ENCODE measurements around the gene LBHD2. TPM values are rescaled to one million over a fixed set of nuclear protein-coding genes. Genes with fewer than 3 reads are reported as not detected.

LBHD2 gene
- total RNA-seq, 1 donor from 2014 or later: not detected

DNA sequence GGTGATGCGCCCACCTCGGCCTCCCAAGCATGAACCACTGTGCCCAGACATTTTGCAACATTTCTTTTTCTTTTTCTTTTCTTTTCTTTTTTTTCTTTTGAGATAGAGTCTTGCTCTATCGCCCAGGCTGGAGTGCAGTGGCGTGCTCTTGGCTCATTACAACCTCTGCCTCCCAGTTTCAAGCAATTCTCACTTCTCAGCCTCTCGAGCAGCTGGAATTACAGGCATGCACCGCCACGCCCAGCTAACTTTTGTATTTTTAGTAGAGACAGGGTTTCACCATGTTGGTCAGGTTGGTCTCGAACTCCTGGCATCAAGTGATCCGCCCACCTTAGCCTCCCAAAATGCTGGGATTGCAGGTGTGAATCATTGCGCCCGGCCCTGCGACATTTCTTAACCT lies 19.0 kb upstream of the LBHD2 start:
- Histone ChIP-seq H3K4me3 (ENCODE audit: insufficient read depth, low read depth, low read length) (no peak overlapping the region), H3K9me3 (ENCODE audit: insufficient read depth, low read depth, low read length) (no peaks in the 10 kb centered on the region), H3K4me2 (ENCODE audit: low read length) (no peak overlapping the region), H3K27me3 (ENCODE audit: insufficient read depth, low read length) (no peaks in the 10 kb centered on the region), H3K79me2 (ENCODE audit: insufficient read depth, low read length) (no peaks in the 10 kb centered on the region), H3K9ac (ENCODE audit: low read length) (no peak overlapping the region), H4K20me1 (ENCODE audit: insufficient read depth, low read length) (no peaks in the 10 kb centered on the region), H3K4me1 (ENCODE audit: insufficient read depth, low read length) (no peaks in the 10 kb centered on the region), H2AFZ (ENCODE audit: low read depth, low read length) (no peak overlapping the region), H3K27ac (ENCODE audit: low read depth, low read length) (no peak overlapping the region), H3K36me3 (ENCODE audit: insufficient read depth, low read length) (no peaks in the 10 kb centered on the region)
- peaks cover 2% of the 10 kb centered on the region for H3K4me1 Mint-ChIP-seq (ENCODE audit: low read depth, unreplicated experiment)
- TF ChIP-seq, protein P1, sequence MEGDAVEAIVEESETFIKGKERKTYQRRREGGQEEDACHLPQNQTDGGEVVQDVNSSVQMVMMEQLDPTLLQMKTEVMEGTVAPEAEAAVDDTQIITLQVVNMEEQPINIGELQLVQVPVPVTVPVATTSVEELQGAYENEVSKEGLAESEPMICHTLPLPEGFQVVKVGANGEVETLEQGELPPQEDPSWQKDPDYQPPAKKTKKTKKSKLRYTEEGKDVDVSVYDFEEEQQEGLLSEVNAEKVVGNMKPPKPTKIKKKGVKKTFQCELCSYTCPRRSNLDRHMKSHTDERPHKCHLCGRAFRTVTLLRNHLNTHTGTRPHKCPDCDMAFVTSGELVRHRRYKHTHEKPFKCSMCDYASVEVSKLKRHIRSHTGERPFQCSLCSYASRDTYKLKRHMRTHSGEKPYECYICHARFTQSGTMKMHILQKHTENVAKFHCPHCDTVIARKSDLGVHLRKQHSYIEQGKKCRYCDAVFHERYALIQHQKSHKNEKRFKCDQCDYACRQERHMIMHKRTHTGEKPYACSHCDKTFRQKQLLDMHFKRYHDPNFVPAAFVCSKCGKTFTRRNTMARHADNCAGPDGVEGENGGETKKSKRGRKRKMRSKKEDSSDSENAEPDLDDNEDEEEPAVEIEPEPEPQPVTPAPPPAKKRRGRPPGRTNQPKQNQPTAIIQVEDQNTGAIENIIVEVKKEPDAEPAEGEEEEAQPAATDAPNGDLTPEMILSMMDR (IDR thresholded peaks at IDR 0.05; ENCODE audit: insufficient read depth, low read depth, low read length): no peak
- TF ChIP-seq EZH2 (IDR thresholded peaks at IDR 0.05; ENCODE audit: insufficient read depth, low read length): no peak
- H3K27me3 Mint-ChIP-seq (ENCODE audit: low read depth, unreplicated experiment): no peaks in the 10 kb centered on the region
- no peak overlapping the region for H3K27ac Mint-ChIP-seq (ENCODE audit: unreplicated experiment)
- H3K9me3 Mint-ChIP-seq (ENCODE audit: unreplicated experiment): no peaks in the 10 kb centered on the region
- DNase-seq (ENCODE audit: low read depth) (no peak), FAIRE-seq (no peak)
- no peak overlapping the region for H3K4me3 Mint-ChIP-seq (ENCODE audit: unreplicated experiment)
- no peaks in the 10 kb centered on the region for H3K36me3 Mint-ChIP-seq (ENCODE audit: low read depth, unreplicated experiment)

DNA sequence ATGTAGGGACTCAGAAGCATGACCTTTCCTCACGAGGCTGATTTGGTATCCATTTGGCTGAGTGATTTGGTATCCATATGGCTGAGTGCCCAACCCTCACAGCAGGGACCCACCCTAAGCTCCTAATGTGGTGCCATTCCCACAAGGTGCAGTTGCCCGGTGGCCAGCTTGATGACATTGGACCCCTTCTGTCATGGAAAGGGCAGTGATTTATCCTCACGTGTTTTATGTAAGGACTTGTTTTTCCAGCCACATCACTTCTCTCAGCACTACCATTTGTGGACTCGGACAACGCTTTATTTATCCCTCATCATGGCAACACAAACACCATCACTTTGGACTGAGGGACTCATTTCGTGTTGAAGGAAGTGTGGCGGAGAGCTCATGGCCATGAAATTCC lies 18.1 kb upstream of the LBHD2 start:
- H3K9me3 Mint-ChIP-seq (ENCODE audit: unreplicated experiment): no peaks in the 10 kb centered on the region
- no peaks in the 10 kb centered on the region for H3K27me3 Mint-ChIP-seq (ENCODE audit: low read depth, unreplicated experiment)
- H3K9ac ChIP-seq (ENCODE audit: low read length): no peak overlapping the region
- no peaks in the 10 kb centered on the region for H3K9me3 ChIP-seq (ENCODE audit: insufficient read depth, low read depth, low read length)
- H3K27ac Mint-ChIP-seq (ENCODE audit: unreplicated experiment): no peak overlapping the region
- H3K36me3 Mint-ChIP-seq (ENCODE audit: low read depth, unreplicated experiment): no peaks in the 10 kb centered on the region
- FAIRE-seq: no peak
- H3K36me3 ChIP-seq (ENCODE audit: insufficient read depth, low read length): no peaks in the 10 kb centered on the region
- no peak overlapping the region for H2AFZ ChIP-seq (ENCODE audit: low read depth, low read length)
- peaks cover 2% of the 10 kb centered on the region for H3K4me1 Mint-ChIP-seq (ENCODE audit: low read depth, unreplicated experiment)
- no peak overlapping the region for H3K4me3 ChIP-seq (ENCODE audit: insufficient read depth, low read depth, low read length)
- no peak for DNase-seq (ENCODE audit: low read depth)
- H4K20me1 ChIP-seq (ENCODE audit: insufficient read depth, low read length): no peaks in the 10 kb centered on the region
- no peak overlapping the region for H3K4me3 Mint-ChIP-seq (ENCODE audit: unreplicated experiment)
- H3K27ac ChIP-seq (ENCODE audit: low read depth, low read length): no peak overlapping the region
- TF ChIP-seq, protein P1 (IDR thresholded peaks at IDR 0.05; ENCODE audit: insufficient read depth, low read depth, low read length): no peak
- no peak for TF ChIP-seq EZH2 (IDR thresholded peaks at IDR 0.05; ENCODE audit: insufficient read depth, low read length)
- H3K27me3 ChIP-seq (ENCODE audit: insufficient read depth, low read length): no peaks in the 10 kb centered on the region
- H3K4me2 ChIP-seq (ENCODE audit: low read length): no peak overlapping the region
- no peaks in the 10 kb centered on the region for H3K79me2 ChIP-seq (ENCODE audit: insufficient read depth, low read length)
- H3K4me1 ChIP-seq (ENCODE audit: insufficient read depth, low read length): no peaks in the 10 kb centered on the region

DNA sequence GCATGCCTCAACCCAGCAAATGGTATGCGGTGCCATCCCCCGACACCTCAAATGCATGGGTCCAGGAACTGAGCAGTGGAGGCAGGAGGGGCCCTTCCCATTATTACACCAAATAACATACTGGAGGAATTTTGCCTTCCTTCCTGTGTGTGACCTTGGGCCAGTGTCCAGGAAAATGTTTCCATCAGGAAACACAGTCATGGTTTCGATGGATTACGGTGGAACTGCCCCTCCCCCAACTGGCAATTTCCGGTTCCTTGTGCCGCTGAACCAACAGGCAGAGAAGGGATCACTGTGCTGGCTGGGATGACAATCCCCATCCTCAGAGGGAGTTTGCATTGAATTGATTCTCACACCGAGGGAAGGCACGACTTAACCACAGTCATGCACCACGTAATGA lies 17.6 kb upstream of the LBHD2 start:
- Histone ChIP-seq H3K9me3 (ENCODE audit: insufficient read depth, low read depth, low read length) (no peaks in the 10 kb centered on the region), H2AFZ (ENCODE audit: low read depth, low read length) (no peak overlapping the region), H3K4me3 (ENCODE audit: insufficient read depth, low read depth, low read length) (no peak overlapping the region), H3K4me1 (ENCODE audit: insufficient read depth, low read length) (no peaks in the 10 kb centered on the region), H3K27me3 (ENCODE audit: insufficient read depth, low read length) (no peaks in the 10 kb centered on the region), H3K4me2 (ENCODE audit: low read length) (no peak overlapping the region), H3K27ac (ENCODE audit: low read depth, low read length) (no peak overlapping the region), H4K20me1 (ENCODE audit: insufficient read depth, low read length) (no peaks in the 10 kb centered on the region), H3K79me2 (ENCODE audit: insufficient read depth, low read length) (no peaks in the 10 kb centered on the region), H3K36me3 (ENCODE audit: insufficient read depth, low read length) (no peaks in the 10 kb centered on the region), H3K9ac (ENCODE audit: low read length) (no peak overlapping the region)
- H3K4me1 Mint-ChIP-seq (ENCODE audit: low read depth, unreplicated experiment): peaks cover 2% of the 10 kb centered on the region
- no peak for DNase-seq (ENCODE audit: low read depth)
- H3K27ac Mint-ChIP-seq (ENCODE audit: unreplicated experiment): no peak overlapping the region
- H3K9me3 Mint-ChIP-seq (ENCODE audit: unreplicated experiment): no peaks in the 10 kb centered on the region
- H3K27me3 Mint-ChIP-seq (ENCODE audit: low read depth, unreplicated experiment): peaks cover 2% of the 10 kb centered on the region
- FAIRE-seq: no peak
- no peak overlapping the region for H3K4me3 Mint-ChIP-seq (ENCODE audit: unreplicated experiment)
- H3K36me3 Mint-ChIP-seq (ENCODE audit: low read depth, unreplicated experiment): no peaks in the 10 kb centered on the region
- TF ChIP-seq, protein P1 (IDR thresholded peaks at IDR 0.05; ENCODE audit: insufficient read depth, low read depth, low read length): no peak
- TF ChIP-seq EZH2 (IDR thresholded peaks at IDR 0.05; ENCODE audit: insufficient read depth, low read length): no peak

All from astrocyte (in vitro differentiated cells and primary cell).